ENCODE data around the gene PALLD.

PALLD gene

GRCh38 chr4:168558599-168558998 is 61.7 kb downstream of the PALLD start:
- DNase-seq (ENCODE audit: low read depth in 2 of 2): no peak

- no peak for DNase-seq (ENCODE audit: low read depth in 2 of 2)
These were observed 63.6 kb downstream of the PALLD start for GRCh38 chr4:168560184-168561180.

GRCh38 chr4:168562041-168562571 is 65.3 kb downstream of the PALLD start:
- DNase-seq (ENCODE audit: low read depth in 2 of 2): no peak

- DNase-seq (ENCODE audit: low read depth in 2 of 2): no peak
These were observed 67.2 kb downstream of the PALLD start for GRCh38 chr4:168564023-168564422.

- no peak for DNase-seq (ENCODE audit: low read depth in 2 of 2)
These were observed 68.3 kb downstream of the PALLD start for GRCh38 chr4:168565130-168565529.

GRCh38 chr4:168566726-168567125 is 69.9 kb downstream of the PALLD start:
- no peak for DNase-seq (ENCODE audit: low read depth in 2 of 2)

- no peak for DNase-seq (ENCODE audit: low read depth in 2 of 2)
These were observed 72.4 kb downstream of the PALLD start for GRCh38 chr4:168569066-168569930.

- no peak for DNase-seq (ENCODE audit: low read depth in 2 of 2)
These were observed 73.1 kb downstream of the PALLD start for GRCh38 chr4:168569931-168570276.

- no peak for DNase-seq (ENCODE audit: low read depth in 2 of 2)
These were observed 73.6 kb downstream of the PALLD start for GRCh38 chr4:168570466-168570865.

- DNase-seq (ENCODE audit: low read depth in 2 of 2): no peak
These were observed 75.2 kb downstream of the PALLD start for GRCh38 chr4:168572002-168572401.

GRCh38 chr4:168573870-168574269 is 77.0 kb downstream of the PALLD start:
- no peak for DNase-seq (ENCODE audit: low read depth in 2 of 2)

- DNase-seq (ENCODE audit: low read depth in 2 of 2): no peak
These were observed 77.9 kb downstream of the PALLD start for GRCh38 chr4:168574581-168575295.

GRCh38 chr4:168575473-168575872 is 78.6 kb downstream of the PALLD start:
- DNase-seq (ENCODE audit: low read depth in 2 of 2): no peak

GRCh38 chr4:168577624-168578023 is 80.8 kb downstream of the PALLD start:
- no peak for DNase-seq (ENCODE audit: low read depth in 2 of 2)

- DNase-seq (ENCODE audit: low read depth in 2 of 2): no peak
These were observed 83.4 kb downstream of the PALLD start for GRCh38 chr4:168580228-168580627.

GRCh38 chr4:168584321-168584771 is 87.5 kb downstream of the PALLD start:
- no peak for DNase-seq (ENCODE audit: low read depth in 2 of 2)

GRCh38 chr4:168585168-168586091 is 88.6 kb downstream of the PALLD start:
- no peak for DNase-seq (ENCODE audit: low read depth in 2 of 2)

GRCh38 chr4:168586926-168587325 is 90.1 kb downstream of the PALLD start:
- DNase-seq (ENCODE audit: low read depth in 2 of 2): no peak

- no peak for DNase-seq (ENCODE audit: low read depth in 2 of 2)
These were observed 90.7 kb downstream of the PALLD start for GRCh38 chr4:168587411-168588125.
